GM12892 (cell line): ENCODE data around the gene ZNF320.
"Not testable (repeated sequence)": the region's sequence is repeated elsewhere in the genome, so short reads cannot be mapped to it uniquely, and the experiment has no call there.

ENCODE experiments used
- POLR2A ChIP-seq: IDR thresholded peaks from 2 replicates; pipeline ENCODE4 v1.6.1; 2011; ENCODE audit warnings: low read depth, low read length, control low read depth
- POLR2AphosphoS5 ChIP-seq: IDR thresholded peaks from 2 replicates; pipeline ENCODE4 v1.6.1; 2011; ENCODE audit warnings: low read depth, low read length, control low read depth
- TAF1 ChIP-seq: IDR thresholded peaks from 2 replicates; pipeline ENCODE4 v1.6.1; 2011; ENCODE audit warnings: low read depth, mild to moderate bottlenecking, control low read depth, low read length, borderline replicate concordance

GRCh38 chr19:52872996-52873395 is 24.4 kb downstream of the ZNF320 start:
- TF ChIP-seq POLR2A, POLR2AphosphoS5, TAF1: not testable (repeated sequence)
